ENCODE measurements around the gene PRKG2.

Gene PRKG2

GRCh38 chr4:81040012-81040659 is 174.9 kb downstream of the PRKG2 start:
- peak; percentile 59 for TF ChIP-seq CTCF (IDR thresholded peaks at IDR 0.05; ENCODE audit: insufficient read depth, low read depth, low read length, missing control alignments)
- no peak overlapping the region for H3K4me3 ChIP-seq (ENCODE audit: low read depth, low read length)
- peak; percentile 39 for DNase-seq (ENCODE audit: low read depth)

- peak; percentile 28 for DNase-seq (ENCODE audit: low read depth)
- H3K4me3 ChIP-seq (ENCODE audit: low read depth, low read length) = no peak overlapping the region
- TF ChIP-seq CTCF (IDR thresholded peaks at IDR 0.05; ENCODE audit: insufficient read depth, low read depth, low read length, missing control alignments) = no peak
Measured at GRCh38 chr4:81039351-81039972, 175.6 kb downstream of the PRKG2 start.

GRCh38 chr4:81038636-81039350 is 176.2 kb downstream of the PRKG2 start:
- no peak overlapping the region for H3K4me3 ChIP-seq (ENCODE audit: low read depth, low read length)
- TF ChIP-seq CTCF (IDR thresholded peaks at IDR 0.05; ENCODE audit: insufficient read depth, low read depth, low read length, missing control alignments) = no peak
- no peak for DNase-seq (ENCODE audit: low read depth)
